ENCODE results near the gene DNAH3.

DNA sequence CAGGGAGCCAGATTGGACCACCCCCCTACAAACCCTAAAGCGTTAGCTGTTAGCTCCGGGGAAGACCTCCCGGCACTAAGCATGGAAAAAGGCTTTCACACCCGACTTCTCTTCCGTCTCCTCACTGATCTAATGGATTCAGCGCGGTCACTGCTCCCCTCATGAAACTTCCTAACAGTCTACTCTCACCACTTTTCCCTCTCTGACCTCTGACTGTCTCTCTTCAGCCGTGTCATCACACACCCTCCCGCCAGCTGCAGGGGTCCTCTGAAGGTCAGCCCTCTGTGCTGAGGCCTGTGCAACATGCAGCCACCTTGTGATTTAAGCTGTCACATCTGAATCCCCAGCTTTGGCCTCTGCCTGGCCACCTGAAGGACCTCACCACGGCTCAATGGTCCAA lies 234.4 kb downstream of the DNAH3 start:
- TF ChIP-seq CTCF (IDR thresholded peaks at IDR 0.05) (no peak), POLR2A (IDR thresholded peaks at IDR 0.05) (no peak)
